ENCODE data around the gene NOTCH2. TPM values are rescaled to one million over a fixed set of nuclear protein-coding genes. Genes with fewer than 3 reads are reported as not detected.

Gene NOTCH2
- total and polyA plus RNA-seq, 9 of the 15 experiments (the other 6 are each of a cell fraction or from before 2014, with no cell fraction given) = 0.04 to 1.2 (median 0.28) TPM; not detected in 1

- Histone ChIP-seq H3K9me3 (replicated peaks; ENCODE audit: control insufficient read depth, insufficient read depth, low read depth, low read length) (no peaks in the 10 kb centered on the region), H3K27ac (ENCODE audit: extremely low read depth, low read depth, low read length) (no peak overlapping the region), H3K36me3 (ENCODE audit: control insufficient read depth, insufficient read depth, low read length) (no peaks in the 10 kb centered on the region), H3K4me2 (ENCODE audit: insufficient read depth, low read length) (no peak overlapping the region), H3K79me2 (ENCODE audit: control insufficient read depth, insufficient read depth, low read length) (no peaks in the 10 kb centered on the region), H3K9me1 (ENCODE audit: control insufficient read depth, insufficient read depth, low read length) (no peaks in the 10 kb centered on the region), H4K20me1 (replicated peaks; ENCODE audit: control insufficient read depth, insufficient read depth, low read length) (no peaks in the 10 kb centered on the region), H3K4me3 (no peak overlapping the region), H3K9ac (ENCODE audit: insufficient read depth in 1 of 2, low read depth in 2 of 2, low read length in 2 of 2) (no peak overlapping the region), H3K27me3 (ENCODE audit: control insufficient read depth in 2 of 2, insufficient read depth in 2 of 2, low read length in 2 of 2) (peaks cover 3 to 26% of the 10 kb centered on the region in 2 experiments), H2AFZ (ENCODE audit: low read depth, low read length) (no peak overlapping the region), H3K4me1 (replicated peaks in 1 of 2; ENCODE audit: control insufficient read depth in 2 of 2, insufficient read depth in 2 of 2, low read length in 2 of 2) (no peaks in the 10 kb centered on the region)
- CTCF ChIA-PET (ENCODE audit: low intra/inter-chr PET ratio) = no interaction called here
- POLR2A ChIA-PET = no interaction called here
- ATAC-seq (no peak), DNase-seq (ENCODE audit: extremely low read depth in 1 of 4, low spot score in 3 of 4) (no peak), FAIRE-seq (no peak)
- no TSS peak for BruUV-seq (replicated peaks)
- in situ Hi-C loops (cut with MboI) = no loop called here
- intact Hi-C loops (cut with micrococcal nuclease) = no loop called here
- TF ChIP-seq PKNOX1 (IDR thresholded peaks at IDR 0.05) (no peak), ZBTB8A (IDR thresholded peaks at IDR 0.05; ENCODE audit: partially characterized antibody) (no peak), SMARCB1 (IDR thresholded peaks at IDR 0.05; ENCODE audit: insufficient read length, low read depth) (no peak), ZNF263 (CRISPR knock-in tag; IDR thresholded peaks at IDR 0.05; ENCODE audit: borderline replicate concordance) (no peak), ZNF449 (CRISPR knock-in tag; IDR thresholded peaks at IDR 0.05) (no peak), SRSF9 (IDR thresholded peaks at IDR 0.05; ENCODE audit: borderline replicate concordance, low read depth, low read length) (no peak), MEIS2 (IDR thresholded peaks at IDR 0.05; ENCODE audit: partially characterized antibody) (no peak), ATF4 (CRISPR knock-in tag; IDR thresholded peaks at IDR 0.05) (no peak), IRF1 (CRISPR knock-in tag; IDR thresholded peaks at IDR 0.05; ENCODE audit: borderline replicate concordance) (no peak), GATAD2A (IDR thresholded peaks at IDR 0.05) (no peak), KDM4B (IDR thresholded peaks at IDR 0.05; ENCODE audit: borderline replicate concordance in 2 of 2, low read depth in 1 of 2) (no peak), SMAD2 (IDR thresholded peaks at IDR 0.05; ENCODE audit: low read depth, low read length) (no peak), ZNF232 (CRISPR knock-in tag; IDR thresholded peaks at IDR 0.05) (no peak), PHB (CRISPR knock-in tag; IDR thresholded peaks at IDR 0.05) (no peak), HDAC1 (IDR thresholded peaks at IDR 0.05) (no peak), POLR2H (tag; IDR thresholded peaks at IDR 0.05; ENCODE audit: low read depth) (no peak), ZNF436 (CRISPR knock-in tag; IDR thresholded peaks at IDR 0.05) (no peak), DLX4 (CRISPR knock-in tag; IDR thresholded peaks at IDR 0.05) (no peak), E2F1 (CRISPR knock-in tag; IDR thresholded peaks at IDR 0.05) (no peak)
Observed at GRCh38 chr1:119903443-119903835, 166.0 kb downstream of the NOTCH2 start.

Measured in K562 (cell line).